HK-2 (cell line): Measurements from ENCODE around the gene COL17A1.

ENCODE experiments used
- DNase-seq: peaks from one replicate; pipeline ENCODE4 v3.0.0-alpha.2; 2018; ENCODE audit not compliant: unreplicated experiment

Gene COL17A1

GRCh38 chr10:104033966-104034365, 51.7 kb downstream of the COL17A1 start:
- no peak for DNase-seq

GRCh38 chr10:104033401-104033930, 52.2 kb downstream of the COL17A1 start:
- DNase-seq, result no peak

- DNase-seq, result no peak
Measured at GRCh38 chr10:104032144-104032775, 53.4 kb downstream of the COL17A1 start.

GRCh38 chr10:104031631-104032030, 54.0 kb downstream of the COL17A1 start:
- DNase-seq, result no peak

GRCh38 chr10:104029521-104029860, 56.2 kb downstream of the COL17A1 start:
- no peak for DNase-seq

- no peak for DNase-seq
Measured at GRCh38 chr10:104028823-104029520, 56.7 kb downstream of the COL17A1 start.

GRCh38 chr10:104028146-104028545, 57.5 kb downstream of the COL17A1 start:
- no peak for DNase-seq

- DNase-seq, result no peak
Measured at GRCh38 chr10:104026762-104027161, 58.9 kb downstream of the COL17A1 start.

- no peak for DNase-seq
Measured at GRCh38 chr10:104025524-104025923, 60.2 kb downstream of the COL17A1 start.

- no peak for DNase-seq
Measured at GRCh38 chr10:104022026-104022425, 63.7 kb downstream of the COL17A1 start.

GRCh38 chr10:104021246-104021645, 64.4 kb downstream of the COL17A1 start:
- DNase-seq, result no peak

- DNase-seq, result no peak
Measured at GRCh38 chr10:104020020-104020419, 65.7 kb downstream of the COL17A1 start.

- DNase-seq, result no peak
Measured at GRCh38 chr10:104018471-104018870, 67.2 kb downstream of the COL17A1 start.

GRCh38 chr10:104016661-104017060, 69.0 kb downstream of the COL17A1 start:
- DNase-seq, result no peak

- DNase-seq, result no peak
Measured at GRCh38 chr10:104014176-104014575, 71.5 kb downstream of the COL17A1 start.

- no peak for DNase-seq
Measured at GRCh38 chr10:104013489-104013888, 72.2 kb downstream of the COL17A1 start.

- DNase-seq, result no peak
Measured at GRCh38 chr10:104011904-104012303, 73.8 kb downstream of the COL17A1 start.

GRCh38 chr10:104005172-104005863, 80.4 kb downstream of the COL17A1 start:
- DNase-seq, result no peak

GRCh38 chr10:104002911-104003310, 82.8 kb downstream of the COL17A1 start:
- DNase-seq, result no peak

GRCh38 chr10:103998805-103999204, 86.9 kb downstream of the COL17A1 start:
- DNase-seq, result no peak

GRCh38 chr10:103995134-103995533, 90.5 kb downstream of the COL17A1 start:
- no peak for DNase-seq

GRCh38 chr10:103991393-103992128, 94.1 kb downstream of the COL17A1 start:
- no peak for DNase-seq
